NCI-H2029 treated with DMSO at 0.1 percent for 48 hours (cell line): Measurements from ENCODE around the gene AFTPH.

ENCODE experiments used
- DNase-seq: peaks from one replicate; lab custom pipeline; 2025; lab: John Stamatoyannopoulos, UW

Gene AFTPH

DNA sequence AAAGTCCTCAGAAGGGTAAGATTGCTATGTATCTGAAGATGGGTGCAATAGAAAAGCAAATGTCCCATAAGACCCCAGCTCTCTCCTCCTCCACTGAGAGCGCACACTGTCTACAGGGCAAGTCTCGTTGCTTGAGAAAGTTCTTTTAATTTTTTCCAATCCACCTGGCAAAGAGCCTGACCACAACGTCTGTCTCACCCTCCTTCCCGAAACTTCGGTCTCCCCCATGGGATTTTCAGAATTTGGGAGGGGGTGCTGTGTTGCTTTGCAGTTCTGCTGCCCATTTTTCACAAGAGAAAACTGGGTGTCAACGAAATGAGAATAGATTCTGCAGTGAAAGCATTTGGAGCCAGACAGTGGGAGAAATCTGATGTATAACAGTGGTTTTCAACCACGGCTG is 89.1 kb downstream of the AFTPH start:
- no peak for DNase-seq

DNA sequence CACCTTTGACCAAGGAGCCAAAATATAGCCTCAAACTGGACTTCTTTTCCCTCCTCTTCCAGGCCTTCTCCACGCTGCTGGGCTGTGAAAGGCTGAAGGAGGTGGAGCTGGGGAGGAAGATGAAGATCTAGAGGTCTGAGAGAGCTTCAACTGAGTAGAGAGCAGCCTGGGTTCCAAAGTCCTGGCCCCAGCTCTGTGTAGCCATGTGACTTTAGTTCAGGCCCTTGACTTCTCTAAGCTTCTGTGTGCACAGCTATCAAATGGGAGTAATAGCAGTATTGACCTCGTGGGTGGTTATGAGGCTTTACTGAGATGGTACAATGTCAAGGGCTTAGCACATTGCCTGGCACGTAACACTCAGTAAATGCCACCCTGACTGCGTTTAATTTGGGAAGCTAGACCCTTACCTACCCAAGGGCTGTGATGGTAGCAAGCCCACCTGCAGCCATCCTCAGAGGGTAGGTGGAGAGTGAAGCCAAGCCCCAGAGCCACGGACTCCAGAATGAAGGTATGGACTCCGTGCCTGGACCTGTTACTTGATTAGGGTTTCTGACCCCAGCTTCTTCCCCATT is 91.2 kb downstream of the AFTPH start:
- DNase-seq = no peak

DNA sequence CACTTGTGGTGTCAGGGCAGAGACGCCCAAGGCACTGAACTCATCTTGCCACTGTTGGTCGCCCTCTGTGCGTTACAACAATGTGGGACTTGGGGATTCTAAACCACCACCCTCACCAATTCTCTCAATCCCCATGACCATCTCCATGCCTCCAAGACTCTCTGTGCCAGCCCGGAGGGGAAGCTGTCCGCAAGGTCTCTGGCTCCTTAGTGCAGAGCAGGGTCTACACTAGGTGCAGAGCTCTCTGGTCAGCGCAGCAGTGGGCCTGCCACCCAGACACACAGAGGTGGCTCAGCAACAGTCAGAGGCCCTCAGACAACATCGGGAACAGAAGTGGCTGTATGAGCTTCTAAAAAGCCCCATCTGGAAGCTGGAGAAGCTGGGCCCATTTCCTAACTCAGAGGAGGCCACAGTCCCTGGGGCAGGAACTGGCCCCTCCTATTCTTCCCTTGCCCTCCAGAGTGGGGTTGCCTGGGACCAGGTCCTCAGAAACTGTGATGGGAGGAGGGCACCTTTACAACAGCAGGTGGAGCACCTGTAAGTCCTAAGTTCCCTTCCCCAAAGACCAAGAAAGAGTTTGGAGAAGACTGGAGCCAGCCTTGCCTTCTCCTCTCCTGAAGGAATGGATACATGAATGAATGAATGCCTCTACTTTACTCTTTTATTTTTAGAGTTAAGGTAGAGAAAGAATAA is 91.9 kb downstream of the AFTPH start:
- no peak for DNase-seq

DNA sequence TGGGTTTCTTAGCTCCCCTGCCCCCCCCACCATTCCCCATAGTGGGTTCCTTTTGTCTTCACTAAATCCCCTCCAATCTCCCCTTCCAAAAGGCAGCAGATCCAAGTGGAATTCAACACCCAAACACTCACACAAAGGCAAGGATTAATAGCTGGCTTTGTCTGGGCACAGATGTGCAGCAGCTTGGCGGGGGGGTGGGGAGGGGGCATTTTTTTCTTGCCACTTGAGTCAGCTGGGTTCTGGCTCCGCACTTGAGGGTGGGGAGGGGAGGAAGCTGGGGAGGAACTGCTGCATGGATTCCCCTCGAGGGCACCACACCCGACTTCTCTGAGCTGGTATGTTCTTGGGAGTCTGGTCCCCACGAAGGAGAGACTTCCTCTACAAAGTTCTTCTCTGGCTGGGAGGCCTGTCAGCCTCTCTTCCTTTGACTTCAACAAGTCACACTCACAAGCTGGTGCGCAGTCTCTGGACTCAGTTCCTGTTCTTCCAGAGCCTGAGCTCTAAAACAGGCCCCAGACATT is 93.6 kb downstream of the AFTPH start:
- DNase-seq = no peak

DNA sequence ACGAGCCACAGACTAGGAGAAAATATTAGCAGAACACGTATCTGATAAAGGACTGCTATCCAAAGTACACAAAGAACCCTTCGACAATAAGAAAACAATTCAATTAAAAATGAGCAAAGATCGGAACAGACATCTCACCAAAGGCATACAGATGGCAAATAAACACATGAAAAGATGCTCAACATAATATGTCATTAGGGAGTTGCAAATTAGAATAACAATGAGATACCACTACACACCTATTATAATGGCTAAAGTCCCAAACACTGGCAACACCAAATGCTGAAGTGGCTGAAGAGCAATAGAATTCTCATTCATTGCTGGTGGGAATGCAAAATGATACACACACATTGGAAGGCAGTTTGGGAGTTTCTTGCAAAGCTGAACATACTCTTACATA is 96.5 kb downstream of the AFTPH start:
- no peak for DNase-seq

DNA sequence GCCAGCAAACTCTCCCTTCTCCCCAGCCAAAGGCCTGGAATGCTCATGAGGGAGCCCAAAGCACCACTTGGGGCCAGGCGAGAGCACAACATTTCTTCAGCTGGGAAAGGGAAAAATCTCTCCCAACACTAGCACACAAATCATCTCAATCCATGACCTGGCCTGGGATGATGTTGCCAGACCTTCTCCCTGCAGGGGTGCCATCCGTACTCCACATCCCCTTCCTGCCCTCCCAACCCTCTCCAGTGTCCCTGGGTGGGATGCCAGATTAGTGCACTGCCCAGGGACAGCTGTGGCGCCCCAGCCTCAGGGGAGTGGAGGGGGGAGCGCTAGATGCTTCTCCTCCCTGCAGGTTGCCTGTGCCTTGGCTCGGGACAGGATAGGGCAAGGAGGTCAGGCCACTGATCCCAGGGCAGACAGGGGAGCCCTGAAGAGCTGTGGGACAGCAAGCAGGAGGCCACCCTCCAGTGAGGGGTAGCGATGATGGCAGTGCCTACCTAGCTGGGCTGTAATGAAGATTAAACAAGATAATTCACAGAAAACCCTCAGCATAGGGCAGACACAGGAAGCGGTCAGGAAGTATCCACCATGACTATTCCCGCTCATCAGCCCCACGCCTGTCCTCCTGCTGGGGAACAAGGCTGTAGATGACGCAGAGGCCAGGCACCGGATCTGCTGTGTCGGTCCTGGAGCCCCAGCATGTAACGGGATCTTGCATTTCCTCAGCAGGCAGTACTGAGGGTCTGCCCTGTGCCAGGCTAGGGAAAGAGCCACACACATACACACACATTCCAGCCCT is 98.5 kb downstream of the AFTPH start:
- DNase-seq = no peak

DNA sequence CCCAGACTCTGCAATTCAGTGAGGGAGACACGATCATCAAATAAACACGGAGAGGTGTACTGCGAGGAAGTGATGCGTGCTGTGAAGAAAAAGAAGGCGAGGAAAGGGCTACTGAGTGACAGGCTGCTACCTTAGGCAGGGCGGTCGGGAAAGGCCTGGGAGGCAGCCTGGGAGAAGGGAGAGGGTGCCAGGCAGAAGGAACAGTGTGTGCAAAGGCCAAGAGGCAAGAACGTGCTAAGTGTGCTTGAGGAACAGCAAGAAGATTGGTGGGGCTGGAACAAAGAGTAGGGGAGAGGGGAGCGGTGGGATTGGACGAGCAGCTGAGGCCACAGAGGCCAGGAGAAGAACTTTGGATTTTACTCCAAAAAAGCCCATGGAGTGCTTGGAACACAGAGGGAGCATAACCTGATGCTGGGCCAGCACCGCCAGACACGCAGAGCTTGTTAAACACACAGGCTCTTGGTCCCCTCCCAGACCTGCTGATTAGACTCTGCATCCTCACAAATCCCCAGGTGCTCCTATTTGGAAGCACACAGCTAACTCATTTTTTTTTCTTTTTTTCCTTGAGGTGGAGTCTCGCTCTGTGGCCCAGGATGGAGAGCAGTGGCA is 99.2 kb downstream of the AFTPH start:
- DNase-seq = no peak

DNA sequence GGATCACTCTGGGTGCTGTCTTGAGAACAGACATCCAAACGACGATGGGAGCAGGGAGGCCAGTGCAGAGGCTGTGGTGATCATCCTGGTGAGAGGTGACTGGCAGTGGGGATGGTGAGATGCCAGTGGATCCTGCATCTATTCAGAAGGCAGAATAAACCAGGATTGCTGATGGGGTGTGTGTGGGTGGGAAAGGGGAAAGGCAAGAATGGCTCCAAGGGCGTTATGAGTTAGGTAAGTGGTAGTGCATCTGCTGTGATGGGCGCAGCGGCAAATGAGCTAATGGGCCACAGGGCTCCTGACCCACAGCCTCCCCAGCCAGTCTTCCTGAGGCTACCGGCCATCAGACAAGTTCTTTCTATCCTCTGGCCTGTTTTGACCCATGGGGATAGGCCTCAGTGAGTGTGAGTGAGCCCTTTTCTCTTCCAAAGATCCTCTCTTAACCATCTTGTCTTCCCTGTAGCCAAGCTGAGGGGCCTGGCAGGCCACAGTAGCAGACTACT is 100.0 kb downstream of the AFTPH start:
- DNase-seq = no peak

DNA sequence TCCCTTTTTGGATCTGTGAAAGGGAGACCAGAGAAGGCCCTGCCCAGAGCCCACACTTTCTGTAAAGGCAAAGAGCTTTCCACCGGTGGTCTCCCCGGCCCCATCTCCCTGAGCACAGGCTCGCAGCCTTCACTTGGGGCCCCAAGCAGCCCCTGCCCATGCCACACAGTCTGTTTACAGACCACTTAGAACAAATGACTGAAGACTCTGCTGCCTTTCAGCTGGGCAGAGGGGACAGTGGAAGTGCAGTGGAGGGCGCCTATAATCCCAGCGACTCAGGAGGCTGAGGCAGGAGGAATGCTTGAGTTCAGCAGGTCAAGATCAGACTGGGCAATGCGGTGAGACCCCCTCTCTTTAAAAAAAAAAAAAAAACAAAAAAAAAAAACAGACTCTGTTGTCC is 100.7 kb downstream of the AFTPH start:
- no peak for DNase-seq

DNA sequence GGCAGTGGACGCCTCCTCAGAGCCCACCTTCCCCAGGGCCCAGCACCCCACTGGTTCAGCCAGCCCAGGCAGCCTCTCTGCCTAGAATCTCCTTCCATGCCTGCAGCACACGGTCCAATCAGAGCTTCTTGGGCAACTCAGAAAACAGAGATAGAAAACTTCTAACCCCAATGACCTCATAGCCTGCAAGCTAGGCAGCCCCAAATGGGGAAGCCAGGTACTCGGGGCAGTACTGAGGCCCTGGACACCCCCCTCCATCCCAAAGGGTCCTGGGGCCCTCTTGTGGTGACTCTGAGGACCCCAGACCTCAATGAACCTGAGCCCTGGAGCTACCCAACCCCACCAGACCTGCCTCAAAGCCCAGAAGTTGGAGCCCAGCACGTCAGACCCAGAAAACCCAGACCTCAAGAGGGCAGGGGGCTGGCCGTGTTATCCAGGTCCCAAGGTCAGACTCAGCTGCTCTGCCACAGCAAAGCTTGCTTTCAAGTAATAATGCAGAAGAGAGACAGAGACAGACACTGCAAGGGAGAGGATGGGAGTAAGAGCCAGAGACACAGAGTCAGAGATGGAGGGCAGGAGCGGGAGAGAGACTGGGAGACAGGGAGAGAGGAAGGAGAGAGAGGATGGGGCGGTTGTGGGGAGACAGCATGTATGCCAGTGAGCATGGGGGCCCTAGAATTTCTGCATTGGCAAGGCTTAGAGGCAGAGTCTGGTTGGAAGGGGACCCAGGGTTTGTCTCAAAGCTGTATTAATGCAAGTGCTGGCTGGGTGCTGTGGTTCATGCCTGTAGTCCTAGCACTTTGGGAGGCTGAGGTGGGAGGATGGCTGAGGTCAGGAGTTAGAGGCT is 101.4 kb downstream of the AFTPH start:
- DNase-seq = no peak

DNA sequence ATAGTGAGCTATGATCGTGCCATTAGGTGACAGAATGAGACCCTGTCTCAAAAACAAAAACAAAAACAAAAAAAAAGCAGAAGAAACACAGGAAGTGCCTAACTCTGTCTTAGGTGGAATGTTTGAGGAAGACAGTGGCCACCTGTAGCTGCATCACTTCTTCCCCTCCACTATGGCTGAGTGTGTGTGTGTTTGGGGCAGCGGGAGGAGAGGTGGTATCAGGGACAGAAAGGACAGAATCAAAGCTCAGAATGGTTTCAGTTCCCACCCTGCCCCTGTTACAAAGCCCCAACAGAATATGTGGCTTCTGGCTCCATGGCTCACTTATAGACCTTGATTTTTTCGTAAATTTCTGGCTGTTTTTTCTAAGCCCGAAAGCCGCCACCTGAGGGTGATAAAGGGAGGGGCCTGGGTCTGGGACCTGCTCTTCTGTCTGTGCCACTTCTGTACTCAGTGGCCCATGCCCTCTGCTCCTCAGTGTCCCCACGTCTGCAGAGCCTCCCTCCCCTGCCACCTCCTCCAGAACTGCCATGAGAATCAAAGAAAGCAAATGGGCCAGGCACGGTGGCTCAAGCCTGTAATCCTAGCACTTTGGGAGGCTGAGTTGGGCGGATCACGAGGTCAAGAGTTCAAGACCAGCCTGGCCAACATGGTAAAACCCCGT is 102.2 kb downstream of the AFTPH start:
- no peak for DNase-seq

DNA sequence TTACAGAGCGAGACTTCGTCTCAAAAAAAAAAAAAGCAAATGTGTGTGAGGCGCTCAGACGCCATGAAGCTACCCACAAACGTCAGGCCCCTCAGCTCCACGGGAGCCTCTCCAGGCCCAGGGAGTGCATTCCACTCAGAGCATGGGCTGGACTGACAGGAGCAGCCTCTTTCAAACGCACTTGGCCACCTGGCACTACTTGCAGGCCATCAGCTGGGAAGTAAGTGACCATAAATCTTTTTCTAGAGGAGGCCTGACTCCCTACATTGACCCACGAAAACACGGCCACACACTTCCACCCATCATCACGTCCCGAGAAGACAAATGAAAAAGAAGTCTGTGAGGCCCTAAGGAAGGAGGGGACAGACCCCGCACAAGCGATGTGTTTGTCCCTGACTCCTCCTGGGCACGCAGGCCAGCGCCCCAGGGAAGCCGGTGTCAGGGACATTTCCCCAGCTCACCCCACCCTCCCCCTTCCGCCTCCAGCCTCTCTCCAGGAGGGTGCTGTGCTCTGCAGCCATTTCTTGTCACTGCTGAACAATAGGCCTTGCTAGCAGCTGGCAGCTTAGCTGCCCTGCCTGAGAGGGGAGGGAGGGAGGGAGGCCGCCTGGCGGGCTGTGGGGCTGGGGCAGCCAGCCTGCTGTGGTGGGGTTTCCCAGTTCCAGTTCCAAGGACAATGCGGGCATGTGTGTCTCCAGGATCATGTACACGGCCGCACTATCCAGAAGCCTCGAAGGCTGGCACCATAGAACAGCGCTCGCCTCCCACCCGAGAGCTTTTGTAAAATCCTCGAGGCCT is 103.0 kb downstream of the AFTPH start:
- no peak for DNase-seq

DNA sequence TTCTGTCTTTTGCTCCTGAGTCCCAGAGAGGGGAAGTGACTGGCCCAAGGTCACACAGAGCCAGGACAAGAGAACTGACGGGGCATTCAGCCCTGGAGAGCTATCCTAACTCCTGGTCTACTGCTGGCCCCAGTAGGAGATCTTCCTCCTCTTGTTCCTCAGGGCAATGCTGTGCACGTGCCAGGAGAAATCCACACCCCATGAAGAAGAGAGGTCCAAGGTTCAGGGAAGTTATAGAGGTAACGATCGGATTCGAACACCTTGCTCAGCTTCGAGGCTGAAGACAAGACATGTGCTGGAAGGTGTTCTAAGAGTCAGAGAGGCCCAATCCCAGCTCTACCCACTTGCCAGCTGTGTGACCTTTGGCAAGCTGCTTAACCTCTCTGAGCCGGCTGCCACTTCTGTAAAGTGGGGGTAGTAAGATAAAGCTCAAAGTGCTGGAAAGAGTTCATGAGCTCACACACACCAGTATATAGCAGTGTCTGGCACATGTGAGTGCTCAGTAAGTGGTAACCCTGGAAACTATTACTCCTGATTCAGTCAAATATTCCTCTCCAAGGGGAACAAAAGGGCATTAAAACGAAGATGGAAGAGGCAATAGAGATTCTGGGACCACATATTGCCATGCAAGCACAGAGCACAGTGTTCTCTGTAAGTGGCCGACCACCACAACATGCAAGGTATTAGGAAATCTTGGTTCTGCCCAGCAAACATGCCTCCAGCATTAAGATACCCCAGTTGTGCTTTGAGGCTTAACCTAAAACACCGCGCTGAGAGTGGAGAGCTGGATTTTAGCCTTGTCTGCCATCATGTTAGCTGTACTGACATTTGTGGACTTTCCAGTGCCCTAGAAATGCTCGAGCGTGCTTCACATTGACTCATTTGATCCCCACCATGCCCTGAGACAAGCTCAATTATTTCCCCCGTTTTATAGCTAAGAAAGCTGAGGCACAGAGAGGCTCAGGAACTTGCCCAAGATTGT is 104.0 kb downstream of the AFTPH start:
- DNase-seq = no peak

DNA sequence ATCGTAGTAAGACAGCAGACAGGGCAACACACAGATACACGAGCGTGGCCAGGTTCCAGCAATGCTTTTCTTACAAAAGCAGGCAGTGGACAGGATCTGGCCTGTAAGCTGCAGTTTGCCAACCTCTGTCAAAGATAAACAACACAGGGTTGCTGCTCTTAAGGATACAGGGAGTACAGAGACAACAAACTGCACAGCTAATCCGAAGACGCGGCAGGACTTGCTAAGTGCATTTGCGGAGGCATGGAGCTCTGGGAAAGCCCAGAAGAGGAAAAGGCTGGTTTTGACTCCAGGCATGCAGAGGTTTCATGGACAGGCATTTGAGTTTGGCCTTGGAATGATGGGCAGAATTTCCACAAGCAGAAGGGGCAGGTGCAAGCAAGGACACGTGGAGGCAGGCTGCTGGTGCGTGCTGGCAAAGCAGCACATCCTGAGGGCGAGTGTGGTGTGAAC is 105.2 kb downstream of the AFTPH start:
- DNase-seq = no peak

DNA sequence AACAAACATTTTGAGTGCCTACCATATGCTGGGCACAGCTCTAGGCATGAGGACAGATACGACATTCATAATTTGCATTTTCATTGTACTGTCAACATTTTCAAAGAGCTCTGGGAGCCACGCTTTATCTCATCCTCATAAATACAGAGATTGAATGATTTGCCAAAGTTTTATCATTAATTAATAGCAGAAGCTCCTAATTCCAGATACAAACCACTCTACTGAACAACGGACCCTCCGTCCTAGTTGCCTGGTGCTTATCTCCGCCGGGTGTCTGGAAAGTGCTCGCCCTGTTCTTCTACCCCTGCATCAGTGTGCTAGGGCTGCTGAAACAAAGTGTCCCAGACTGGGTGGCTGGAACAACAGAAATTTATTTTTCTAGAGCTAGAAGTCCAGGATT is 105.7 kb downstream of the AFTPH start:
- no peak for DNase-seq

DNA sequence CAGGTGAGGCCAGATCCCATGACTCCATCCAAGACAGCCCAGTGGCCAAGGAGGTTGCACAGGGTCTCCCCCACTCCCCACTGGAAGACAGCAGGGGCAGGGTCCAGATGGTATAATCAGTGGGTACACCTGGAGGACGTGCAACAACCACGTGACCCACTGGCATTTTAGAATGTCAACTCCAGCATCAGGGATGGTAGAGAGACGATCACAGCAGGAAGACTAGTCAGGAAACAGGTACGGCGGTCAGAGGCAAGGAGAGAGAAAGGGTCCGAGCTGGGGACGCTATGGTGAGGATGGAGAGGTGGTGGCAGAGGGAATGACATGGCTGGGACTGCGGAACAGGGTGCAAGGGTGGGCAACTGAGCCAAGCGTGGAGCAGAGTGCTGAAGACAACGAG is 106.6 kb downstream of the AFTPH start:
- DNase-seq = no peak

DNA sequence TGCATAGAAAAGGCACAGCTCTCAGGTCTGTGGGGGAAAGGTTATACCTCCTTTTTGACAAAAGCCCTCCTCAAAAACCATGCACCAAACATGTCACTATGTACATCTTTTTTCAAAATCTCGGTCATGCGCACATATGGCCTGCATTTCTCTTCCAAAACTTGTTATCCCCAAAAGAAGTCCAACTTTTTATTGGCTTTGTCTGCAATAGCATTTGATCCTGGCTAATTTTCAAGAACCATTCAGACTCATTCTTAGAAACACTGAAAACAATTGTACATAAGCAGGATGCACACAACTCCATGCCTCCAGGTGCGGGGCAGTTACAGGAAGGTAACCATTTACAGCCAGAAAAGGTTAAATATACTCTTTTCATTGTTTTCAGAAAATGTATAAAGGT is 107.6 kb downstream of the AFTPH start:
- no peak for DNase-seq

DNA sequence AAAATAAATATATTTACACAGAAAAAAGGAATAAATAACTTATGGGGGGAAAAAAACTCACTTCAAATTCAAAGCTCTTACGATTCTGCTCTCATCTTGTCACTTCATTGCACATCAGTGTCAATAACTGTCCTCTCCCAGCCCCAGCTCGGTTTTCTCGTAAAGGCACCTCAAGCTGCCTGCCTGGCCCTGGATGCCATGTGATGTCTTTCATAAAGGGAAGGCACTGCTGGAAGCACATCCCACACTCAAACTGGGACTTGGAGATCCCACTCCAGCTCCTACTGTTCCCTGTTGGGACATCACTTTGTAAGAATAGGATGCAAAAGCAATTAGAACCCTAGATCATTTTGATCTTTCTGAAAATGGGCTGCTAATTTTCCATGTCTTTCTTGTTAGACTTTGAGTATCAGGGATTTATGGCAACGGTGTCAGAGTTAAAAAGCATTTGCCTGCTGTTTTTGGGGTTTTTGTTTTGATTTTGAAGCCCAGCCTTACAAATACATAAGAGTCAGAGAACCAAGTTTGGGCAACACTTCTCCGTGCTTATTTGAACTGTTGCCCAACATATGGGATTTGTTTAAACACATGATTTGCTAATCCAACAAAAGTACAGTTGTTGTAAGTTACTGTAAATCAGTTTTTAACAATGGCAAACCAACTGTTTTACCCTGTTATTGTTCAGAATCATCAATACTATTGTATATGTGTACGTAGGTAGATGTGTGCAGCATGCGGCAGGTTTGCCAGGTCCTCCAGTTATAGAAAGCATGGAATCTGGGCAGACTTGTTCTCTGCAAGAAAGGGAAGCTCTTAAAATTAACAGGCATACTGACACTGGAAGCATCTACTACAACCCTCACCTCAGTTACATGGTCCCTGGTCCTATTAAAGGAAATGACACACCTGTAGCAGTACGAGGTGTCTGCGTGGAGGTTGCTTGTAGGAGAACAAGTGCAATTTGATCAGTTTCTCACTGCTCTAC is 109.0 kb downstream of the AFTPH start:
- no peak for DNase-seq
